HG03432 (cell line): ENCODE measurements around the gene KCNT2.
"Not testable (repeated sequence)": the region's sequence is repeated elsewhere in the genome, so short reads cannot be mapped to it uniquely, and the experiment has no call there.

Source experiments
- ATAC-seq: cut with Tn5 transposase; IDR thresholded peaks from one replicate; pipeline ENCODE4 v1.9.1; 2021; ENCODE audit warnings: mild to moderate bottlenecking, moderate library complexity; ENCODE audit not compliant: unreplicated experiment

The KCNT2 gene

DNA sequence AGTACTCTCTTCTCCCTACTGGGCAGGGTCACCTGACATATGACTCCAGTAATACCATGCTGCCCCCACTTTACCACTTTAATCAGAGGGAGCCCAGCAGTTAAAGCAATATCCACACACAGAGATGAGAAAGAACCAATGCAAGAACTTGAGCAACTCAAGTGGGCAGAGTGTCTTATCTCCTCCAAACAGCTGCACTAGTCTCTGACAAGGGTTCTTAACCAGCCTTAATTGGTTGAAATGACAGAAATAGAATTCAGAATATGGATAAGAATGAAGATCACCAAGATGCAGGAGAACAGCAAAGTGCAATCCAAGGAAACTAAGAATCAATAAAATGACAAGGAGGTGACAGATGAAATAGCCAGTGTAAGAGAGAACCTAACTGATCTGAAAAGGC is 91.0 kb downstream of the KCNT2 start:
- ATAC-seq: no peak

DNA sequence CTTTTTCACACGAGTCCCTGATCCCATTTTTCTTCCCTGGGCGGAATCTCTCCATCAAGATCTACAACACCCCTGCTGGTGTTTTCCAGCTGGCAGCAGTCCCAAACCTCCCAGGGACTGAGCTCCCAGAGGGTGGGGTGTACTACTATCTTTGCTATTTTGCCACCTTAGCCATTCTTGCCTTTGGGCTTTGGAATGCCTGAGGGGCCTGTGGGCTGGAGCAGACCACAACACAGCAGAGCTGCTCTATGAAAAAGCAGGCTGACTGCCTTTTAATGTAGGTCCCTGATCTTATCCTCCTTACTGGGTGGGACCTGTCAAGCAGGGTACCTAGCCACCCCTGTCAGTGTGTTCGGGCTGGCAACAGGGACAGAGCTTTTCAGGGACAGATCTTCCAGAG is 91.9 kb downstream of the KCNT2 start:
- ATAC-seq: no peak

DNA sequence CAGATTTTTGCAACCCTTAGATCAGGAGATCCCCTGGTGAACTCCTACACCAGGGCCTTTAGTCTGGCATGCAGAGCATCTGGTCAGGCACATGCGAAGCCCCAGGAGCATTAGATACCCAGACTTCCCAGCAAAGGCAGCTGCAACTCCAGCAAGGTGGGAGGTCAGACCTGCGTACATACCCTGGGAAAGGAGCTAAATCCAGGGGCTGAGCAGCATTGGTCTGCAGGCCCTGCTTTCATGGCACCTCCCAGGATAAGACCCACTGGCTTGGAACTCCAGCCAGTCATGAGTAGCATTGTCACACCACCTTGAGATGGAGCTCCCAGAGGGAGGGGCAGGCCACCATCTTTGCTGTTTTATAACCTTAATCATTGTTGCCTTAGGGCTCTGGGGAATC is 92.3 kb downstream of the KCNT2 start:
- ATAC-seq: no peak

GRCh38 chr1:196513821-196514220 is 94.4 kb downstream of the KCNT2 start:
- no peak for ATAC-seq

DNA sequence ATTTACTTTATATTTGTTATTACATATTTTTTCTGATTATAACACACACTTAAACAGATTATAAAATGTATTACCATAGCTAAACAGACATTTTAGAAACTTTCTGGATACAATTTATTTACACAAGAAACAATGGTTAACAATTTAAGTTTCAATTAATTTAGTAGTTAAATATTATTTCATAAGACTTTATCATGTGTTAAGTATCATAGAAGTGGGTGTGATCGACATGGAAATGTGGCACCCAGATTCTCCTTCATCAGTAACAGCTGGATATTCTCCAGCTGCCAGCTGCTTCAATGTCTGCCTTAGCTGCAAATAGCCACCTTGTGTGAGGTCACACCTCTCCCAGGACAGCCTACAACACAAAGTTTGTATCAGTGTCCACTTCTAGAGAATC is 97.8 kb downstream of the KCNT2 start:
- no peak for ATAC-seq

- not testable (repeated sequence) for ATAC-seq
These were observed 104.0 kb downstream of the KCNT2 start for GRCh38 chr1:196504224-196504623.

GRCh38 chr1:196502437-196502836 is 105.8 kb downstream of the KCNT2 start:
- no peak for ATAC-seq

DNA sequence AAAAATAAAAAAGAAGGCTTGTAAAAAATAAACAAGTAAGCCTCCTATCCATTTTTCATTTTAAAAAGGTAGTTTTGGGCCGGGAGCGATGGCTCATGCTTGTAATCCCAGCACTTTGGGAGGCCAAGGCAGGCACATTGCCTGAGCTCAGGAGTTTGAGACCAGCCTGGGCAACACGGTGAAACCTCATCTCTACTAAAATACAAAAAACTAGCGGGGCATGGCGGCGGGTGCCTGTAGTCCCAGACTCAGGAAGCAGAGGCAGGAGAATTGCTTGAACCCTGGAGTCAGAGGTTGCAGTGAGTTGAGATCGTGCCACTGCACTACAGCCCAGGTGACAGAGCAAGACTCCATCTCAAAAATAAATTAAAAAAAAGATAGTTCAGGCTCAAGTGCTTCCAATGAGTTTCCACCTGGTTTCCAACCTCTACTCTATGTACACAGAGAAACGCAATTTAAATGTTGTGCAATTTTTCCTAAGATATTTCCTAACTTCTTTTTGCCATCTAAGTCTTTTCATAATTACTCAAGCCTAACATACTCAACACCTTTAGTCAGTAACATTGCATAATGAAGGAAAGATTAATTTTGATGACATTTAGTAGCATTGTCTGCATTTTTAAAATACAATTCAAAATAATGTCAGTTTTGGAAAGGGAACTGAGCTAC is 106.3 kb downstream of the KCNT2 start:
- ATAC-seq: no peak

DNA sequence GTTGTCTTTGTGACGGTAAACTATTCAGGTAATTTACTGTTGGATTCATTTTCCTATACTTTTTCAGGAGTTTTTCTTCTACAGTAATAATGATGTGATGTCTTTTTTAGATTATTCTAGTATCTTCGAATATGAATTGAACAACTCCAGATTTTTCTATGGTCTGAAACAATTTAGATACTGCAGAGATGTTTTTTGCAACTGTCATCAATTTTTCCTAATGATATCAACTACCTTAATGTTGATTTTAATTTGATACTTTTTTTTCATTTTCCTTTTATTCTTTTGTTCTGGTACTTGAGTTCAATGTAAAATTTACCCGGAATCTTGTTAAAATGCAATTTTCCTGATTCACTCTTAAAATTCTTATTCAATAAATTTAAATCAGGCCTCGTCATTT is 110.4 kb downstream of the KCNT2 start:
- ATAC-seq: no peak

DNA sequence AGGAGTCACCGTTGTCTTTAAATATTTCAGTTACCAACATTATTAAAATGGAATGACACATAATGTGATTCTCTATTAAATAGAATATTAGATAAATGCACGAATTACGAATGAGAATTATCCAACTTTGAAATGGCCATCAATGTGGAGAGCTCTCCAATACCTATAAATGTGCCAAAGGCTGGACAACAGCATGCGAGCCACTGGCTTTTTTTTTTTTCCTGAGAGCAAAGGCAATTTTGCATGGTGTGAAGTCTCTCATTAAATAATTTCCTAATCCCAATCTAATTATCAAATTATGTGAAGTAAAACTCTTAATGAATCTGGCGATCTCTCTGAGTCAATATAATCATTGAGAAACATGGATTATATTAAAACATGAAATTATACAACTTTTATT is 113.5 kb downstream of the KCNT2 start:
- ATAC-seq: no peak

GRCh38 chr1:196493881-196494280 is 114.4 kb downstream of the KCNT2 start:
- no peak for ATAC-seq

- ATAC-seq: no peak
These were observed 119.7 kb downstream of the KCNT2 start for GRCh38 chr1:196488579-196488978.

DNA sequence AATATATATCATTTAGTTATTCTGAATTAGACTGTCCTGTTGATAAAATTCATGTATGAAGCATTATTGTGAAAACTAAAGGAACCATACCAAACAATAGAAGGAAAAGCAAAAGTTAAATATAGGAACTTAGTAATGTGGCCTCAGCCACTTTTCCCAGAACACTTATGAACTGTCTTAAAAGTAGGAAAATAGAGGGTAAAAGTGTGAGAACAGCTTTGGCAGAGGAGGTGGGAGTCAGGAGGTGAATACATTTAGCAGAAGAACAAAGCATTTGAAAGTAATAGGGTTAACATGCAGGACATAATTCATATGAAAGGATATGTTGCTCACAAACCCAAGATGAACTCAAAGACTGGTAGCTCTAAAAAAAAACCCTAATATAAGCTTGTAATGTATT is 121.9 kb downstream of the KCNT2 start:
- no peak for ATAC-seq

- ATAC-seq: no peak
These were observed 126.6 kb downstream of the KCNT2 start for GRCh38 chr1:196481616-196482015.

DNA sequence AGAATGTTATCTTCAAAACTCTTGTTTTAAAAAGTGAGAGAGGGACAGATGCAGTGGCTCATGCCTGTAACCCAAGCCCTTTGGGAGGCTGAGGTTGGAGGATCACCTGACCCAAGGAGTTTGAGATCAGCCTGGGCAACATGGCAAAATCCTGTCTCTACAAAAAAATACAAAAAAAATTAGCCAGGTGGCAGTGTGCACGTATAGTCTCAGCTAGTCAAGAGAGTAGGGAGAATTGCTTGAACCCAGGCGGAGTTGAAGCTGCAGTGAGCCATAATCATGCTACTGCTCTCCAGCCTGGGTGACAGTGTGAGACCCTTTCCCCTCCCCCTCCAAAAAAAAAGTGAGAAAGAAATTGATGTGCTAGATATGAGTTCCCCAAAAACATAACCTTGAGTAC is 131.0 kb downstream of the KCNT2 start:
- ATAC-seq: no peak

DNA sequence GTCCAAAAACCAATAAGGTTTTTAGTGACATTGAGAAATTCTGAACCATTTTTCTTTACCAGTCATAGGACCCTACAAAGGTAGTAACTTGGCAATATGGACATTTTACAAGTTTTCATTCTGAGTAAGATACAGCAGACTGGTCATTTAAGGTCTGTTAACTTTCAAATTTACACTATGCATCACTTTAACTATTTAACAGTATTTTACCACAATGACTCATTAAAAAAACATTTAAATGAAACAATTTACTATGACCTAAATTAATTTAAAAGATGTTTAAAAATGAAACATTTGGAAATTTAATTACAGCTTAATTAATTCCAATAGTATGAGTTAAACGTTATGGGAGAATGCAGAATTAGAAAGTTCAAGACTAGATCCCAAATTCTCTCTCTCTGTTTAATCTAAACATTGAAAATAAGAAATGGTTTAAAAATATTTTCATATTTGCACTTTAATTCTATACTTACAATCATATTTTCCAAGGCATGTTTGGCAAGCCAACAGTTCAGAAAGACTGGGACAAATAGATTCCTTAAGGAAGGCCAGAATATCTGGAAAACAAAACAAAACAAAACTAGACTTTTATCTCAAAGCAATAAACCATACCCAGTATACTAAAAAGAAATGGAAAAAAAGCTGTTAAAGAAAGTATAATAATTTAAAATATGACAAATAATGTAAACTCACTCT is 140.9 kb downstream of the KCNT2 start:
- no peak for ATAC-seq

DNA sequence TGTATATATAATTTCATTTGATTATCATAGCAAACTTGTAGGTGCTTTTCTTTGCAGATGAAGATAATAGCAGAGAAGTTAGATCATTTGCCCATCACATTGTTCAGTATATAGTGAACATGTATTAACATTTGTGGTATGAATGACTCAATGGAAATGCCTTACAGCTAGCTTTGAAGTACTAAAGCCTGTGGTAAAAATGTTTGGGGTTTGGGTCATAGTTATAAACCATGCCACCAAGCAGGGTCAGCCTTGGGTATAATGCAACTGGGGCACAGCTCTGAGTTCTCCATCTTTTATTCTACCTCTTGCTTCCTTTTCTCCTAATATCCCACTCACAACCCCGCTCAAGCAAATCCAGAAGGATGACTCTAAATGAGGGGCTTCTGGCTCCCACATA is 141.6 kb downstream of the KCNT2 start:
- no peak for ATAC-seq

GRCh38 chr1:196466166-196466565 is 142.1 kb downstream of the KCNT2 start:
- no peak for ATAC-seq

DNA sequence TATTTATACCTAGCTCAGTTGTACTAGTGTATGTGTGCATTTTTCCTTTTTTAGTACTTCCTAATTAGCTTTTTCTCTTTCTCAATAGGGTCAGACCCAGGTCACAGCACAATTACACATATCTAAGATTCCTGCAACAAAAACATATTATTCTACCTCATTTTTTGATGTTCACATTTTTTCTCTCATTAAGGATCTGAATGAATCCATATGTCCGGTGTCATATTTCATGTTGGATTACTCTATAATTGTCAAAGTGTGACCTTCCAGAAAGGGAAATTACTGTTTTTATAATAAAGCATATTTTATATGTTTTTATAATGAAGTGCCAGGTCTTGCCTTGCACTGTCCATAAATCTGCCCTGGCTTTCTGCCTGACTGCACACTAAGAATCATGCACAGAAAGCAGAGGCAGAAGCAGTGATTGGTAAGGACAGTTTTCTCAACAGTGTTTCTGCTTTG is 143.7 kb downstream of the KCNT2 start:
- no peak for ATAC-seq

- no peak for ATAC-seq
These were observed 146.2 kb downstream of the KCNT2 start for GRCh38 chr1:196462086-196462485.

- ATAC-seq: no peak
These were observed 146.7 kb downstream of the KCNT2 start for GRCh38 chr1:196461521-196461920.

DNA sequence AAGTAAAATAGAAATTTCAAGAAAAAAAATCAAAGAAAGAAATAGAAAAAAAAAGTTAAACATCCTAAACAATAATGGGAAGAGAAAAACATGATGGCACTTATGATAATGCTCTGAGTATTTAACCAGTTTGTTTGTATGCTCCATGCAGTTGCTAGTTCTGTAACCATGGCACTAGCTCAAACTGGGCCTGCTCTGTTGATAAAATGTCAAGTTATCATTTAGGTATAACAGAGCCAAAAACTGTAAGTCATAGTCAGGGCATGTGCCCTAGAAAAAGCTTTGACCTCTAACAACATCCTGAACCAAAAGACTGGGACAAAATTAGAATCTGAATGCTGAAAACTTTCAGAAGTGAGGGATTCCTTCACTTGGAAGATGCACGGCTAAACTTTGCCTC is 148.9 kb downstream of the KCNT2 start:
- no peak for ATAC-seq

- no peak for ATAC-seq
These were observed 153.4 kb downstream of the KCNT2 start for GRCh38 chr1:196454792-196455191.
